Measurements from ENCODE around the gene GNAS-AS1. TPM values are rescaled to one million over a fixed set of nuclear protein-coding genes. Genes with fewer than 3 reads are reported as not detected.
"Not testable (repeated sequence)": the region's sequence is repeated elsewhere in the genome, so short reads cannot be mapped to it uniquely, and the experiment has no call there.

GNAS-AS1 gene
- total and polyA plus RNA-seq, 4 donors = 1.0 to 1.7 (median 1.2) TPM; not detected in 1

DNA sequence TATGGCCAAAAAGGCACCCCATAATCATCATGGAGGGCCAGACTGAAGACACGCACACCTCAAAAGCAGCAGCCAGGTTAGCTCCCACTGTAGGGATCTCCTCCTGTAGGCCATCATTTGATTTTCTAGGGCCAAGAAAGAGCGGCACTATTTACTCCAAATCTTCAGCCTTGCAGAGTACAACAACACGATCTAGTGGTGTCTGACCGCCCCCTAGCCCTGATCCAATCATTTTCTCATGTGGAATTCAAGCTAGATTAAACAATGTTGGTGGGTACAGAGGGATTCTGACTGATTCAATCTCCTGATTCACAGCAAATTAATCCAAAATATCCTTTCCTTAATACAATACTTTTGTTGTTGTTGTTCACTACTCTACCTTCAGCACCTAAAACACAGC lies 12.5 kb downstream of the GNAS-AS1 start:
- H3K4me3 ChIP-seq (ENCODE audit: low read length in 2 of 2) = no peak overlapping the region
- no peak for DNase-seq
- intact Hi-C loops (cut with DNase I) = loop anchor here (5.0 kb wide), 1 partner anchor 601 kb away; no protein-coding TSS in a partner anchor
- ATAC-seq (ENCODE audit: low FRiP score) = no peak
- no peaks in the 10 kb centered on the region for H3K4me1 ChIP-seq (ENCODE audit: control insufficient read depth in 1 of 2, insufficient read depth in 2 of 2, low read length in 2 of 2)
- no peaks in the 10 kb centered on the region for H3K36me3 ChIP-seq (ENCODE audit: control insufficient read depth in 1 of 2, insufficient read depth in 2 of 2, low read length in 1 of 2)
- no peaks in the 10 kb centered on the region for H3K27me3 ChIP-seq (ENCODE audit: control insufficient read depth in 1 of 2, insufficient read depth in 2 of 2, low read length in 1 of 2)
- no peak overlapping the region for H3K27ac ChIP-seq (ENCODE audit: low read depth in 1 of 2, low read length in 2 of 2)
- 65 to 71% methylated on average over 4 of the region's 4 CpGs for WGBS, 2 donors
- H3K9me3 ChIP-seq (ENCODE audit: control insufficient read depth, low read length) = no peaks in the 10 kb centered on the region

DNA sequence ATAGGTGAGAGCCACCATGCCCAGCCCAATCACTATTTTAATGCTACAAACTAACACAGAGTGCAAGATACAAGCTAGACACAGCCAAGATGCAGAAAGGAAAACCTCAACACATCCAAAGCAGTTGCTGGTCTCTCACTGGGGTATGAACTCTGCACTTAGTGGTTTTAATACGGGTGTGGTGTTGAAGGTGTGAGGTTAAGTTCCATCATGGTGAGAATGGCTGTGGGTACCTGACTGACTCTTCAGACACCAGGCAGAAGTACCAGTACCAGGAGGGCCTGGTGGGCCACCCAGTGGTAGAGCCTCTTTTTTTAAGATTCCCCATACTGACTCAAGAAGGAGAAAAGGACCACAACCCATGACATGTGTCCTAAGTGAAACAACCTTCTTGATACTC lies 13.0 kb downstream of the GNAS-AS1 start:
- 88 to 96% methylated on average over 1 of the region's 1 CpG for WGBS, 2 donors
- Histone ChIP-seq H3K9me3 (ENCODE audit: control insufficient read depth, low read length) (no peaks in the 10 kb centered on the region), H3K36me3 (ENCODE audit: control insufficient read depth in 1 of 2, insufficient read depth in 2 of 2, low read length in 1 of 2) (no peaks in the 10 kb centered on the region), H3K4me3 (ENCODE audit: low read length in 2 of 2) (no peak overlapping the region), H3K27me3 (ENCODE audit: control insufficient read depth in 1 of 2, insufficient read depth in 2 of 2, low read length in 1 of 2) (no peaks in the 10 kb centered on the region), H3K27ac (ENCODE audit: low read depth in 1 of 2, low read length in 2 of 2) (no peak overlapping the region), H3K4me1 (ENCODE audit: control insufficient read depth in 1 of 2, insufficient read depth in 2 of 2, low read length in 2 of 2) (no peaks in the 10 kb centered on the region)
- intact Hi-C loops (cut with DNase I) = loop anchor here (5.0 kb wide), 1 partner anchor 600 kb away; no protein-coding TSS in a partner anchor
- ATAC-seq (ENCODE audit: low FRiP score) (no peak), DNase-seq (no peak)

DNA sequence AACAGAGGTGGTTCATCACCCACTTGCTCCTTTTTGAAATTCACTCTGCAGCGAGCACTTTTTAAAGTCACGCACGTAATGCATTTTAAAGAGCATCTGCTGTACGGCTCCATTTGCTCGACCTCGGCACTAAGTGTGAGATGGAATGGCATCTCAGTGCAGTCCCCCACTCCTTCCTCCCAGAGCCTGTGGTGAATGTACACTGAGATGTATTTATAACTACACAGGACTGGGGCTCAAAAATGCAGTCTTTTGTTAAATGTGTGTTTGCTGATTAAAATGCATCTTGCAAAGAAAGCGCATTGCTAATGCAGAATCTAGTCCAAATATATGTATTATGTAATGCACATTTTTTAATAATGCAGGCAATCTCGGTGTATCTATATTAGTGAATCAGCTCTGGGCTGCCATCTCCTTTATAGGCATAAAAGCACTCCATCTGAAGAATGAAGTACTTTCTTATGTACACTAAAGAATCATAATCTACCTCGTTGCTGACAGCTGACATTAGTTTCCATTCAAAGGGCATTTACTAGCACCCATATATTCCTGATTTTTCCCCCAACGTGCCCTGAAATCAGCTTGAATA lies 14.0 kb downstream of the GNAS-AS1 start:
- ATAC-seq (ENCODE audit: low FRiP score) (no peak), DNase-seq (no peak)
- intact Hi-C loops (cut with DNase I) = loop anchor here (5.0 kb wide), 1 partner anchor 599 kb away; no protein-coding TSS in a partner anchor
- H3K27ac ChIP-seq (ENCODE audit: low read depth in 1 of 2, low read length in 2 of 2) = no peak overlapping the region
- no peaks in the 10 kb centered on the region for H3K36me3 ChIP-seq (ENCODE audit: control insufficient read depth in 1 of 2, insufficient read depth in 2 of 2, low read length in 1 of 2)
- no peak overlapping the region for H3K4me3 ChIP-seq (ENCODE audit: low read length in 2 of 2)
- H3K27me3 ChIP-seq (ENCODE audit: control insufficient read depth in 1 of 2, insufficient read depth in 2 of 2, low read length in 1 of 2) = no peaks in the 10 kb centered on the region
- WGBS, 2 donors = 67 to 76% methylated on average over 10 of the region's 10 CpGs
- H3K4me1 ChIP-seq (ENCODE audit: control insufficient read depth in 1 of 2, insufficient read depth in 2 of 2, low read length in 2 of 2) = no peaks in the 10 kb centered on the region
- H3K9me3 ChIP-seq (ENCODE audit: control insufficient read depth, low read length) = no peaks in the 10 kb centered on the region

DNA sequence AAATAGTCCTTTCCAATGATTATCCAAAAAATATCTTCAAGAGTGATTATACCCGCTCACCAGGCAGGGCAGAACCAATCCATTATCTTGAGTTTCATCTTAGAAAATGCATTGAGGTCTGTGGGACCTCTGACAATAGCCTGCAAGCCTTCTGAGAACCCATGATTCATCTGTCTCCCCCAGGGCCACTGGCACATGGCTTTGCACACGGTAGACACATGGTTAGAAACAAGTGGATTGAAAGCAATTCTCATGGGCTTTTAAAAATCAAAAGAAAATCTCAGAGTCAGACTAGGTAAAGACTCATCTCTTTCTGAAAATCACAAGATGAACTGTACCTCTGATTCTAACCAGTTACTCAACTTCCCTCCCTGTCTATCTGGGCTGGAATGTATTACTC lies 15.5 kb downstream of the GNAS-AS1 start:
- DNase-seq = no peak
- H3K36me3 ChIP-seq (ENCODE audit: control insufficient read depth in 1 of 2, insufficient read depth in 2 of 2, low read length in 1 of 2) = no peaks in the 10 kb centered on the region
- no peaks in the 10 kb centered on the region for H3K9me3 ChIP-seq (ENCODE audit: control insufficient read depth, low read length)
- no peak for ATAC-seq (ENCODE audit: low FRiP score)
- intact Hi-C loops (cut with DNase I) = loop anchor here (5.0 kb wide), 1 partner anchor 598 kb away; no protein-coding TSS in a partner anchor
- no peak overlapping the region for H3K4me3 ChIP-seq (ENCODE audit: low read length in 2 of 2)
- WGBS, 2 donors = 65 to 73% methylated on average over 2 of the region's 2 CpGs
- no peaks in the 10 kb centered on the region for H3K27me3 ChIP-seq (ENCODE audit: control insufficient read depth in 1 of 2, insufficient read depth in 2 of 2, low read length in 1 of 2)
- no peak overlapping the region for H3K27ac ChIP-seq (ENCODE audit: low read depth in 1 of 2, low read length in 2 of 2)
- no peaks in the 10 kb centered on the region for H3K4me1 ChIP-seq (ENCODE audit: control insufficient read depth in 1 of 2, insufficient read depth in 2 of 2, low read length in 2 of 2)

DNA sequence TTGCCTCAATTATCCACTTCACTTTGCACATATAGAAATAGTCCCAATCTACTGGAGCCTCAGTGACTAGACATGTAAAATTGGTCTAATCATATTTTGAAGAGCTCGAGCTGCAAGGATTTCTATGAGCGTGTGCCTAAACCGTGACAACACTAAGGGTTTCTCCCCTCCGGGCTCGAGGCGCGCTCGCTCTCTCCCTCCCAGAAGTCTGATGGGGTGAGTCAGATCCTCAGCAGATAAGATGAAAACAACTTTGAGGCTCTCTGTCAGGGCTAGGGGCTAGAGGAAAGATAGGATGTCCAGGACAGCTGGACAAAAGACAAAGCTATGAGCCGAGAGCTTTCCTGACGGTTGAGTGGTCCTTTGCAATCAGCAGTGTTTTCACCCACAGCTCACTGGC lies 16.8 kb downstream of the GNAS-AS1 start:
- no peak for ATAC-seq (ENCODE audit: low FRiP score)
- Histone ChIP-seq H3K9me3 (ENCODE audit: control insufficient read depth, low read length) (no peaks in the 10 kb centered on the region), H3K27me3 (ENCODE audit: control insufficient read depth in 1 of 2, insufficient read depth in 2 of 2, low read length in 1 of 2) (no peaks in the 10 kb centered on the region), H3K27ac (ENCODE audit: low read depth in 1 of 2, low read length in 2 of 2) (no peak overlapping the region), H3K4me1 (ENCODE audit: control insufficient read depth in 1 of 2, insufficient read depth in 2 of 2, low read length in 2 of 2) (peaks cover 0 to under 1% of the 10 kb centered on the region in 2 donors), H3K4me3 (ENCODE audit: low read length in 2 of 2) (no peak overlapping the region), H3K36me3 (ENCODE audit: control insufficient read depth in 1 of 2, insufficient read depth in 2 of 2, low read length in 1 of 2) (no peaks in the 10 kb centered on the region)
- intact Hi-C loops (cut with DNase I) = no loop called here
- 90% methylated on average over 10 of the region's 10 CpGs for WGBS, 2 donors
- no peak for DNase-seq

DNA sequence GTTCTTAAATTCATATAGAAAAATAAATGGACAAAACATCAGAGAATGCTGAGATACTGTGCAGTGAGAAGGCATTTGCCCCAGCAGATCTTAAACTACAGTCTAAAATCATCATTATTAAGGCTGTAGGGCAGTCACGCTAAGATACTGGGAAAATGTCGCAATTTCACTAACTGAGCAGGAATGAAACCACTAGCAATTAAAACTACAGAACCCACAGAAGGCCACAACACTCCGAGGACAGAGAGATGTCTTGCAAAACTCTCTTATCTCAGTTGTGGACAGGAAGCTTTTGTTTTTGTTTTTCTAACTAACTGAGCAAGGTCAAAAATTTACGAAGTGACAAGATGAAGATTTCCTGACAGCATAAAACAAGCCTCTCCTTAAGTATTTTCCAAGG lies 18.2 kb downstream of the GNAS-AS1 start:
- Histone ChIP-seq H3K4me3 (ENCODE audit: low read length in 2 of 2) (no peak overlapping the region), H3K27ac (ENCODE audit: low read depth in 1 of 2, low read length in 2 of 2) (no peak overlapping the region), H3K27me3 (ENCODE audit: control insufficient read depth in 1 of 2, insufficient read depth in 2 of 2, low read length in 1 of 2) (no peaks in the 10 kb centered on the region), H3K9me3 (ENCODE audit: control insufficient read depth, low read length) (no peaks in the 10 kb centered on the region), H3K4me1 (ENCODE audit: control insufficient read depth in 1 of 2, insufficient read depth in 2 of 2, low read length in 2 of 2) (peaks cover 0 to 2% of the 10 kb centered on the region in 2 donors), H3K36me3 (ENCODE audit: control insufficient read depth in 1 of 2, insufficient read depth in 2 of 2, low read length in 1 of 2) (no peaks in the 10 kb centered on the region)
- WGBS, 2 donors = 84 to 88% methylated on average over 4 of the region's 4 CpGs
- DNase-seq (no peak), ATAC-seq (ENCODE audit: low FRiP score) (no peak)
- intact Hi-C loops (cut with DNase I) = no loop called here

DNA sequence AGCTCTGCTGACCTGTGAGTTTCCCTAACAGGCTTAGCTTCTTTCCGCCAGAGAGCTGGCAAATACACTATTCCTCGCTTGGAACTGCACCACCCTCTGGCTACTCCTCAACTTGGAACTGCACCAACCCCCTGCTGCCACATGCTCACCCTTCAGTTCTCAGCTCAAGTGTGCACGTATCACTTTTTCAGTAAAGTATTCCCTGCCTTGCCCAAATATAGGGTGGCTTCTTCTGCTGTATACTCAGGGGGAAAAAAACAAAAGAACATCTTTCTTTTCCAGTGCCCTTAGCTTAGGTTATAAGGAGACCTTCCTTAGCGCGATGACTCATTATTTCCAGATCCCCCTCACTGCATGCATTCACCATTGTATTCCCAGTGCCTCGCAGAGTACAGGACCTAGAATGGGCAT lies 21.2 kb downstream of the GNAS-AS1 start:
- intact Hi-C loops (cut with DNase I) = no loop called here
- Histone ChIP-seq H3K27ac (ENCODE audit: low read depth in 1 of 2, low read length in 2 of 2) (peak overlapping the region in 1 of 2 donors; percentile 37), H3K4me3 (ENCODE audit: low read length in 2 of 2) (no peak overlapping the region), H3K4me1 (ENCODE audit: control insufficient read depth in 1 of 2, insufficient read depth in 2 of 2, low read length in 2 of 2) (peaks cover 0 to 2% of the 10 kb centered on the region in 2 donors), H3K36me3 (ENCODE audit: control insufficient read depth in 1 of 2, insufficient read depth in 2 of 2, low read length in 1 of 2) (no peaks in the 10 kb centered on the region), H3K27me3 (ENCODE audit: control insufficient read depth in 1 of 2, insufficient read depth in 2 of 2, low read length in 1 of 2) (no peaks in the 10 kb centered on the region), H3K9me3 (ENCODE audit: control insufficient read depth, low read length) (no peaks in the 10 kb centered on the region)
- WGBS, 2 donors = 17 to 20% methylated on average over 6 of the region's 6 CpGs
- DNase-seq = peak; percentile 70 to 77
- ATAC-seq (ENCODE audit: low FRiP score) = peak; percentile 61

DNA sequence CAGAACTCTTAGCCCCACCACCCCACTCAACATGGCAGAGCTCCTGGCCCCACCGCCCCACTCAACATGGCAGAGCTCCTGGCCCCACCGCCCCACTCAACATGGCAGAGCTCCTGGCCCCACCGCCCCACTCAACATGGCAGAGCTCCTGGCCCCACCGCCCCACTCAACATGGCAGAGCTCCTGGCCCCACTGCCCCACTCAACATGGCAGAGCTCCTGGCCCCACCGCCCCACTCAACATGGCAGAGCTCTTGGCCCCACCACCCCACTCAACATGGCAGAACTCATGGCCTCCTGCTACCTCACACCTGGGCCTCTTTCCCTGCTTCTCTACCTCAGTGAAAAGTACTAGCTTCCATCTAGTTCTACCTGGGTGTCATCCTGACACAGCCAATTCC lies 21.9 kb downstream of the GNAS-AS1 start:
- intact Hi-C loops (cut with DNase I); H3K36me3 ChIP-seq (ENCODE audit: control insufficient read depth in 1 of 2, insufficient read depth in 2 of 2, low read length in 1 of 2); H3K9me3 ChIP-seq (ENCODE audit: control insufficient read depth, low read length); H3K27me3 ChIP-seq (ENCODE audit: control insufficient read depth in 1 of 2, insufficient read depth in 2 of 2, low read length in 1 of 2); H3K4me3 ChIP-seq (ENCODE audit: low read length in 2 of 2); H3K4me1 ChIP-seq (ENCODE audit: control insufficient read depth in 1 of 2, insufficient read depth in 2 of 2, low read length in 2 of 2); ATAC-seq (ENCODE audit: low FRiP score): not testable (repeated sequence)
- 100% methylated on average over 3 to 5 of the region's 5 CpGs for WGBS, 2 donors
- DNase-seq = peak in 1 of 2 donors; percentile 8
- peak overlapping the region in 1 of 2 donors; percentile 6 for H3K27ac ChIP-seq (ENCODE audit: low read depth in 1 of 2, low read length in 2 of 2)

DNA sequence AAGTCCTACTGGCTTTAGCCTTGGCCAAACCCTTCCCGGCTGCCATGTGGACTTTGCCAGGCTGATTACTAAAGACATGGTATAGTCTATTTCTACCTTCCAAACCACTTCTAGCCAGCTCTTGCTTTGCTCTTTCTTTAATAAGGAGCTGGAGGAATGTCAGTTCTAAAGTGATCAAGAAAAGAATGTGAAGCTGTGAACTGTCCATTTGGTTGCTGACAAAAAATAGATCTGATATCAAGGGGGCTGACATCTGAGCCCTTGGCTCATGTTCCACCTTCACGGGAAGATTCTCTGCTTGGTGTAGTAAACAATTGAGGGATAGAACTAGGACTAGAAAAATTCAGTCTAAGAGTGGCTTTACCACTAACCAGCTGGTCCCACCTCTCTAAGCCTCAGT lies 22.6 kb downstream of the GNAS-AS1 start:
- Histone ChIP-seq H3K27me3 (ENCODE audit: control insufficient read depth in 1 of 2, insufficient read depth in 2 of 2, low read length in 1 of 2) (no peaks in the 10 kb centered on the region), H3K9me3 (ENCODE audit: control insufficient read depth, low read length) (no peaks in the 10 kb centered on the region), H3K4me1 (ENCODE audit: control insufficient read depth in 1 of 2, insufficient read depth in 2 of 2, low read length in 2 of 2) (peaks cover 0 to 2% of the 10 kb centered on the region in 2 donors), H3K36me3 (ENCODE audit: control insufficient read depth in 1 of 2, insufficient read depth in 2 of 2, low read length in 1 of 2) (no peaks in the 10 kb centered on the region), H3K4me3 (ENCODE audit: low read length in 2 of 2) (no peak overlapping the region), H3K27ac (ENCODE audit: low read depth in 1 of 2, low read length in 2 of 2) (no peak overlapping the region)
- intact Hi-C loops (cut with DNase I) = no loop called here
- peak in 1 of 2 donors; percentile 17 for DNase-seq
- WGBS, 2 donors = 85 to 92% methylated on average over 2 of the region's 2 CpGs
- ATAC-seq (ENCODE audit: low FRiP score) = no peak
